HG02763 (cell line): ENCODE measurements around the gene SCGN.

Experiments used
- ATAC-seq: cut with Tn5 transposase; IDR thresholded peaks from one replicate; pipeline ENCODE4 v1.9.1; 2021; ENCODE audit warnings: mild to moderate bottlenecking, moderate library complexity; ENCODE audit not compliant: unreplicated experiment

SCGN gene, protein sequence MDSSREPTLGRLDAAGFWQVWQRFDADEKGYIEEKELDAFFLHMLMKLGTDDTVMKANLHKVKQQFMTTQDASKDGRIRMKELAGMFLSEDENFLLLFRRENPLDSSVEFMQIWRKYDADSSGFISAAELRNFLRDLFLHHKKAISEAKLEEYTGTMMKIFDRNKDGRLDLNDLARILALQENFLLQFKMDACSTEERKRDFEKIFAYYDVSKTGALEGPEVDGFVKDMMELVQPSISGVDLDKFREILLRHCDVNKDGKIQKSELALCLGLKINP

GRCh38 chr6:25652007-25652515, at the start of gene SCGN:
Gene SCGN (plus strand): TSS chr6:25652215. CDS start chr6:25652404, 189 bp downstream.
- ATAC-seq = no peak

DNA sequence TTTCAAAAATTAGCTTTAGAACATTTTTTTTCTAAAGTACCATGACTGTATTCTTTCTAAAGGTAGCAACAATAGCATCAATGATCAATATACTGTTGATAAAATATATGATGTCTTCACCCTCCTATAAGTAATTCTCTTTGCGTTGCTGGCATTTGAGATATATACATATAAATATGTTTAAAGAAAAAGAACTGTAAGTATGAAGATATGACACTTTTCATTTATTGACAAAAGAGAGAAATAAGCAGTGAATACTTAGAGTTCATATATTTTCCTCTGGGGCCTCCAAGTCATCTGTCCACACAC, 49.4 kb upstream of the SCGN start:
- ATAC-seq = no peak

- no peak for ATAC-seq
Measured at GRCh38 chr6:25603251-25603650, 48.8 kb upstream of the SCGN start.

DNA sequence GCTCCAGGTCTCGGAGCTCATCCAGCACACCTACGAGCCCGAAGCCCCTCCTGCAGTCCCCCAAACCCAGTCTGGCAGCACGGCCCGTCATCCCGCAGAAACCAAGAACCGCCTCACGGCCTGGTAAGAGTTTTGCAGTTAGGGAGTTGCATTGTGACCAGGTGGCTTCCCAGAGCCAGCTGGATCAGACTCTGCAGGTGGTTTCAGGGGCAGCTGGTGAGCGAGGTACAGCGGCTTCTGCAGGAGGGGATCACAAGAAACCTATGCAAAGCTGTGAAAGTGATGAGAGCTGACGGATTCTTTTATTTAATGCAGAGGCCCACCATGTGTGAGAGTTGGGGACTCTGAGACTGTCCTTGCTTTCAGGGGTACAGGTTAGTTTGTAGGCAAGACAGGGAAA, 45.9 kb upstream of the SCGN start:
- no peak for ATAC-seq

GRCh38 chr6:25608558-25609174, 43.3 kb upstream of the SCGN start:
- ATAC-seq = no peak

- ATAC-seq = no peak
Measured at GRCh38 chr6:25612666-25613065, 39.3 kb upstream of the SCGN start.

GRCh38 chr6:25613415-25613814, 38.6 kb upstream of the SCGN start:
- ATAC-seq = no peak

DNA sequence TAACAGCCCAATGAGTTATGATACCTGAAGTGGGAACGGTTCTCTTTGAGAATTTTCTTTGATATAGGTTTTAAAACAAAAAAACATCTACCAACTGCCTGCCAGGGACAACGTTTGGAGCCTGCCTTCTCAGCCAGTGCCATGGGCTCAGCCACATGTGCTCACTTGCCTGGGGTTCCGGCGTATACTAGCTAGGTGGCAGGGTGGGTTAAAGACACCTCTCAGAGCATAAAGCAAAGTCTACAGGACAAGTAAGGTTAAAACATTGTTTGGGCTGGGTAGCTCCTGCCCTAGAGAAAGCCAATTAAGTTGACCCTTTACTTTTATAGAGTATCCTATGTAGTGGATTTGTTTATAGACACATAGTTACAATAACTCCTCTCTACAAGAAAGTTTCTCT, 38.0 kb upstream of the SCGN start:
- ATAC-seq = no peak

- ATAC-seq = no peak
Measured at GRCh38 chr6:25615471-25615870, 36.5 kb upstream of the SCGN start.

DNA sequence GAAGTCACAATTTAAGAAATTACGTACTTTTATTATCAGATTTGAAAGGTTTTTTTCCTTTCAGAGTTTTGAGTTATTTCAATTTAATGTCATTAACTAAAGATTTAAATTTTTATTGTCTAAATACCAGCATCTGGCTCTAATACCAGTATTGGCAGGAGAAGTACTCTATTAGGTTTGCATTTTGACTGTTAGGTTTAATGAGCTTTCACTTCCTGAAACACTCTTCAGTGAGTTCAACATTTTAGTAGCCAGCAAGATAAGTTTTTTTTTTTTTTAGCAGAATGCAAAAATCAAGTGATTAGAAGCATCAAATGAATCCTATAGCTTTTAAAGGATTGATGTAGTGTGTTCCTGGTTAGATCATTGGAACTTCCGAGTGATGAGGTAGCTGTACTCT, 34.0 kb upstream of the SCGN start:
- ATAC-seq = no peak

GRCh38 chr6:25619217-25619616, 32.8 kb upstream of the SCGN start:
- ATAC-seq = no peak

GRCh38 chr6:25620391-25620790, 31.6 kb upstream of the SCGN start:
- ATAC-seq = no peak

GRCh38 chr6:25623065-25623464, 28.9 kb upstream of the SCGN start:
- ATAC-seq = no peak

- ATAC-seq = no peak
Measured at GRCh38 chr6:25623879-25624278, 28.1 kb upstream of the SCGN start.

GRCh38 chr6:25627001-25627400, 25.0 kb upstream of the SCGN start:
- no peak for ATAC-seq

GRCh38 chr6:25628471-25629197, 23.4 kb upstream of the SCGN start:
- no peak for ATAC-seq

GRCh38 chr6:25629198-25629576, 22.8 kb upstream of the SCGN start:
- ATAC-seq = no peak

- no peak for ATAC-seq
Measured at GRCh38 chr6:25630508-25631278, 21.3 kb upstream of the SCGN start.

DNA sequence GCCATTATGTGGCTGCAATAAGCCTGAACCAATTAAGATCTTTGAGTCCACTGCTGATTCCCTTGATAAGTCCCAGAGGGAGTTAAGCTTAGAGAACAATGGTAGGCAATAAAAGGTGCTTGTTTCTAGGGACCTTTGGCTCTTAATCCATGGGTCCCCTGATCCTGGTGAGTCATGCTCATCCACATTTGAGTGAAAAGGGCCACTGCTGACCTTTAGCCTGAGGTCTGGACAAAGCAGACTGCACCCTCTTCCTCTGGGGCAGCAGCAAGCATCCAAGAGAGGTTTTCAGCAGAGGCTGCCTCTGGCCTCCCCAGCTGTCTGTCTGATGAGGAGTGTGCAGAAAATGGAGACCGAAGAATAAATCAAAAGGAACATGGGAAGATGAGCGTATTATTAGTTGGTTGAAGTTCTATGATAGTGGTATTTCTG, 16.1 kb upstream of the SCGN start:
- no peak for ATAC-seq

- no peak for ATAC-seq
Measured at GRCh38 chr6:25637211-25637610, 14.8 kb upstream of the SCGN start.

- no peak for ATAC-seq
Measured at GRCh38 chr6:25637960-25638434, 14.0 kb upstream of the SCGN start.
